Measurements from ENCODE around the gene FAM53A. TPM values are rescaled to one million over a fixed set of nuclear protein-coding genes. Genes with fewer than 3 reads are reported as not detected.
A peak's percentile ranks its signal among the peaks of the same experiment; 100 is the strongest.
"Not testable (repeated sequence)": the region's sequence is repeated elsewhere in the genome, so short reads cannot be mapped to it uniquely, and the experiment has no call there.

The FAM53A gene
- total RNA-seq, 1 donor = 0.86 TPM

- TF ChIP-seq CTCF (IDR thresholded peaks at IDR 0.05; ENCODE audit: insufficient read depth, low read depth, low read length) = no peak
- peak overlapping the region; percentile 84 for H3K4me3 ChIP-seq (ENCODE audit: low read depth, low read length)
- peak; percentile 64 for DNase-seq (ENCODE audit: low read depth)
Observed at GRCh38 chr4:1711571-1712215, 27.6 kb upstream of the FAM53A start.

- no peak for TF ChIP-seq CTCF (IDR thresholded peaks at IDR 0.05; ENCODE audit: insufficient read depth, low read depth, low read length)
- H3K4me3 ChIP-seq (ENCODE audit: low read depth, low read length) = peak overlapping the region; percentile 84
- peak; percentile 12 for DNase-seq (ENCODE audit: low read depth)
Observed at GRCh38 chr4:1711055-1711570, 27.0 kb upstream of the FAM53A start.

GRCh38 chr4:1708581-1708980, 24.5 kb upstream of the FAM53A start:
- no peak for TF ChIP-seq CTCF (IDR thresholded peaks at IDR 0.05; ENCODE audit: insufficient read depth, low read depth, low read length)
- H3K4me3 ChIP-seq (ENCODE audit: low read depth, low read length) = no peak overlapping the region
- no peak for DNase-seq (ENCODE audit: low read depth)

GRCh38 chr4:1706358-1706757, 22.2 kb upstream of the FAM53A start:
- no peak for TF ChIP-seq CTCF (IDR thresholded peaks at IDR 0.05; ENCODE audit: insufficient read depth, low read depth, low read length)
- DNase-seq (ENCODE audit: low read depth) = no peak
- no peak overlapping the region for H3K4me3 ChIP-seq (ENCODE audit: low read depth, low read length)

GRCh38 chr4:1705732-1706131, 21.6 kb upstream of the FAM53A start:
- H3K4me3 ChIP-seq (ENCODE audit: low read depth, low read length) = no peak overlapping the region
- TF ChIP-seq CTCF (IDR thresholded peaks at IDR 0.05; ENCODE audit: insufficient read depth, low read depth, low read length) = no peak
- no peak for DNase-seq (ENCODE audit: low read depth)

- no peak for TF ChIP-seq CTCF (IDR thresholded peaks at IDR 0.05; ENCODE audit: insufficient read depth, low read depth, low read length)
- H3K4me3 ChIP-seq (ENCODE audit: low read depth, low read length) = no peak overlapping the region
- no peak for DNase-seq (ENCODE audit: low read depth)
Observed at GRCh38 chr4:1703867-1704266, 19.8 kb upstream of the FAM53A start.

GRCh38 chr4:1701671-1702070, 17.6 kb upstream of the FAM53A start:
- H3K4me3 ChIP-seq (ENCODE audit: low read depth, low read length); DNase-seq (ENCODE audit: low read depth): not testable (repeated sequence)

Data from fibroblast of villous mesenchyme (primary cell).